Esophagus squamous epithelium (tissue), 5 donors: Measurements from ENCODE around the gene NIM1K. TPM values are rescaled to one million over a fixed set of nuclear protein-coding genes. Genes with fewer than 3 reads are reported as not detected.

Source experiments
- DNase-seq: peaks from one replicate; lab custom pipeline; 2025; lab: John Stamatoyannopoulos, UW
- H3K27ac ChIP-seq, 4 donors: fragments of 200-600 bp; sonication (generic); one replicate each; pipeline ENCODE4 v1.5.1; 2016 to 2019; ENCODE audit warnings: mild to moderate bottlenecking in 1 of 4
- H3K27me3 ChIP-seq, 4 donors: fragments of 200-600 bp; sonication (generic); 1 replicate in 3 of 4; 2 replicates in 1 of 4; pipeline versions ENCODE4 v1.5.1 to v1.6.0; 2017 to 2021; ENCODE audit warnings: antibody characterized with exemption in 1 of 4
- H3K36me3 ChIP-seq, 3 donors: fragments of 200-600 bp; sonication (generic); one replicate each; pipeline ENCODE4 v1.5.1; 2016 to 2019
- H3K4me1 ChIP-seq, 3 donors: fragments of 200-600 bp; sonication (generic); one replicate each; pipeline ENCODE4 v1.5.1; 2017 to 2019
- H3K4me3 ChIP-seq, 4 donors: fragments of 200-600 bp; sonication (generic); 1 replicate in 3 of 4; 2 replicates in 1 of 4; pipeline ENCODE4 v1.5.1; 2016 to 2019; ENCODE audit warnings: mild to moderate bottlenecking in 2 of 4, moderate library complexity in 1 of 4
- H3K9me3 ChIP-seq, 3 donors: fragments of 200-600 bp; sonication (generic); one replicate each; pipeline ENCODE4 v1.5.1; 2016 to 2019
- CTCF ChIP-seq, 6 experiments: fragments of 450-650 bp in 4 of 6; fragments of 200-600 bp in 2 of 6; sonication (generic) in 2 of 6; IDR thresholded peaks; one replicate each; pipeline ENCODE4 v1.5.1; 2016 to 2019; ENCODE audit warnings: antibody characterized with exemption in 6 of 6, mild to moderate bottlenecking in 4 of 6, moderate library complexity in 4 of 6
- POLR2A ChIP-seq, 4 donors: fragments of 450-650 bp; IDR thresholded peaks; one replicate each; pipeline ENCODE4 v1.6.1; 2017; ENCODE audit warnings: antibody characterized with exemption in 4 of 4, mild to moderate bottlenecking in 4 of 4, moderate library complexity in 3 of 4
- WGBS, 2 donors: methylation state at CpG; one replicate each; pipeline ENCODE4 v1.1.5; 2018; 5-methylcytosine and 5-hydroxymethylcytosine counted together
- intact Hi-C: fragments of 100-400 bp; cut with DNase I; formaldehyde crosslinking; loops from one replicate; pipeline ENCODE4 v1.15.0; 2022
- total RNA-seq, 4 donors: library from RNA; depleted of rRNA; stranded (reverse); fragments of >200 nt; gene quantifications; one replicate each; pipeline ENCODE4 v1.1.0, GENCODE V29; 2016
- donor health status: DM: yes; HTN: yes; CAD: no.

NIM1K gene
- total RNA-seq, 4 donors from 2014 or later, result 0.38 TPM; not detected in 2

DNA sequence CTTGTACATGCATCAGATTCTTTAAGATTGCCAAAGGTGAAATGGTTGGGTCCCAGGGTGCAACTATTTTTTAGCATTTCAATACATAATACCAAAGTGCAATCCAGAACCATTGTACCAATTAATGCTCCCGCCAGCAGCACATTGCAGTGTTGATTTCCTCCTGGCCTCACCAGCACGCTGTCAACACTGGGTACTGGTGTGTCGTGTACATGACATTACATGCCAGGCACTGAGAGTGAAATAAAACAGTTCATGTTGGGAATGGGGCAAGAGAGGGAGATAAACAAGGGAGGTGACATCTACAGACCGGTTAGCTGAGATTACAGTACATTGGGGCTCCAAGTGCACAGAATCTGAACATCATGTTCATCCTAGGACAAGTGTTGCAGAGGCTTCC, 83.4 kb downstream of the NIM1K start:
- TF ChIP-seq CTCF (IDR thresholded peaks at IDR 0.05), result no peak
- TF ChIP-seq POLR2A (IDR thresholded peaks at IDR 0.05), result no peak

DNA sequence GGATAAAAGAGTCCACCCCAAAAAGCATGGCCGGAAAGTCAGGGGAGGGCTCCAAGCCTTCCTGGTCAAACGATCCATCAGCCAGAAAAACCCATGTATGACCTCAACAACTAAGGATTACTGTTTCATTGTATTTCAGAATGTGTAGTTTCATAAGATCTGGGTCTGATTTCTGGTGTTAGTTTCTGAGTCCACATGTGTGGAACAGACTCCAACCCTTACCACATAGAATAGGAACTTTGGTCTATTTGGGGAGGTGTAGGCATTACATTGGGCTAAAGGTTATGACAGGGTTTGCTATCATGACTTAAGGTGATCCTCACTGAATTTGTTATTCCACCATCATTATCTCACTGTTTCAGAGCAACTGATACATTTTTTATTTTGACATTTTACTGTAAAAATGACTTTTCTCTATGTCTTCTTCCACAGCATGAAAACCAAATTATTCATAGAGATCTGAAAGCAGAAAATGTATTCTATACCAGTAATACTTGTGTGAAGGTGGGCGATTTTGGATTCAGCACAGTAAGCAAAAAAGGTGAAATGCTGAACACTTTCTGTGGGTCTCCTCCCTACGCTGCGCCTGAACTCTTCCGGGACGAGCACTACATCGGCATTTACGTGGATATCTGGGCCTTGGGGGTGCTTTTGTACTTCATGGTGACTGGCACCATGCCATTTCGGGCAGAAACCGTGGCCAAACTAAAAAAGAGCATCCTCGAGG, 87.7 kb downstream of the NIM1K start:
- DNase-seq, result no peak
- H3K9me3 ChIP-seq, result no peaks in the 10 kb centered on the region
- H3K36me3 ChIP-seq, result no peaks in the 10 kb centered on the region
- H3K27ac ChIP-seq, result no peak overlapping the region
- no peak overlapping the region for H3K4me3 ChIP-seq
- no peak for TF ChIP-seq POLR2A (IDR thresholded peaks at IDR 0.05)
- no peak for TF ChIP-seq CTCF (IDR thresholded peaks at IDR 0.05)
- 83 to 84% methylated on average over 12 of the region's 12 CpGs for WGBS, 2 donors
- H3K4me1 ChIP-seq, result peaks cover 0 to 3% (median 0%) of the 10 kb centered on the region in 3 donors
- intact Hi-C loops, result no loop called here
- H3K27me3 ChIP-seq, result no peaks in the 10 kb centered on the region

More for the DNA sequence above, 83.4 kb downstream of the NIM1K start:
- no peak overlapping the region for H3K4me3 ChIP-seq
- H3K27me3 ChIP-seq, result no peaks in the 10 kb centered on the region
- no peaks in the 10 kb centered on the region for H3K9me3 ChIP-seq
- no peak for DNase-seq
- H3K4me1 ChIP-seq, result peaks cover 0 to 23% (median 14%) of the 10 kb centered on the region in 3 donors
- 68 to 69% methylated on average over 4 of the region's 4 CpGs for WGBS, 2 donors
- H3K36me3 ChIP-seq, result no peaks in the 10 kb centered on the region
- intact Hi-C loops, result no loop called here
- H3K27ac ChIP-seq, result no peak overlapping the region

GRCh38 chr5:43281840-43282658, 90.0 kb downstream of the NIM1K start:
- no peaks in the 10 kb centered on the region for H3K9me3 ChIP-seq
- DNase-seq, result no peak
- TF ChIP-seq CTCF (IDR thresholded peaks at IDR 0.05) (no peak), POLR2A (IDR thresholded peaks at IDR 0.05) (no peak)
- 35 to 76% methylated on average over 3 to 7 of the region's 7 CpGs for WGBS, 2 donors
- no peak overlapping the region for H3K4me3 ChIP-seq
- H3K27ac ChIP-seq, result no peak overlapping the region
- intact Hi-C loops, result no loop called here
- peaks cover 0 to 14% (median 0%) of the 10 kb centered on the region in 3 donors for H3K36me3 ChIP-seq
- no peaks in the 10 kb centered on the region for H3K27me3 ChIP-seq
- no peaks in the 10 kb centered on the region for H3K4me1 ChIP-seq

- no peak overlapping the region for H3K4me3 ChIP-seq
- H3K27me3 ChIP-seq, result no peaks in the 10 kb centered on the region
- no peak for DNase-seq
- no peaks in the 10 kb centered on the region for H3K4me1 ChIP-seq
- H3K36me3 ChIP-seq, result peaks cover 3 to 60% (median 5%) of the 10 kb centered on the region in 3 donors
- intact Hi-C loops, result no loop called here
- no peak overlapping the region for H3K27ac ChIP-seq
- no peak for TF ChIP-seq POLR2A (IDR thresholded peaks at IDR 0.05)
- TF ChIP-seq CTCF (IDR thresholded peaks at IDR 0.05), result no peak
- no peaks in the 10 kb centered on the region for H3K9me3 ChIP-seq
Measured at GRCh38 chr5:43286623-43287022, 94.6 kb downstream of the NIM1K start.

DNA sequence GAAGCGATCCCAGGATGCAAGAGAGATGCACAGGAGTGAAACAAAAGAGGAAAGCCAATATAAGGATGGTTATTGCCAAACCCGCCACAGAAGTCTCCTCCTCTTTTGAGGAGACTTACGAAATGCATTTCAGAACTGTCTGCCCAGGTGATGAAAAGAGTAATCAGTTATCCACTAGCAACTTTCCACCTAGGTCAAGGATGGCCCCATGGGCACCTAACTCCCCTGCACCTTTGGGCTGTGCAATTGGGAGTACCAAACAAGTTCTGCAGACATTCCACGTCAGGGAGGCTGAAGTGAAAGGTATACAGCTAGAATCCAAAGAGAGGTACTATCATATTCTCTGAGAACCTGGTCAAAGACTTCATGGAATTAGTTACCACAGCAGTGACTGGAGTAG, 95.5 kb downstream of the NIM1K start:
- TF ChIP-seq POLR2A (IDR thresholded peaks at IDR 0.05), result no peak
- no peak for TF ChIP-seq CTCF (IDR thresholded peaks at IDR 0.05)
- Histone ChIP-seq H3K4me1 (no peaks in the 10 kb centered on the region), H3K27me3 (no peaks in the 10 kb centered on the region), H3K4me3 (no peak overlapping the region), H3K9me3 (no peaks in the 10 kb centered on the region), H3K27ac (no peak overlapping the region), H3K36me3 (peaks cover 5 to 69% (median 9%) of the 10 kb centered on the region in 3 donors)
- intact Hi-C loops, result no loop called here
- no peak for DNase-seq
- 94 to 95% methylated on average over 4 of the region's 4 CpGs for WGBS, 2 donors
